C4-2B (cell line): ENCODE data around the gene AGBL1.

ENCODE experiments used
- H3K27ac ChIP-seq: fragments of 450-650 bp; 2 replicates; pipeline ENCODE4 v1.5.1; 2017
- CTCF ChIP-seq: fragments of 450-650 bp; conservative IDR thresholded peaks from 2 replicates; pipeline ENCODE4 v1.5.1; 2017; ENCODE audit warnings: mild to moderate bottlenecking
- ZFX ChIP-seq: fragments of 450-650 bp; IDR thresholded peaks from 2 replicates; pipeline ENCODE4 v1.6.1; 2017

Gene AGBL1

GRCh38 chr15:86082619-86083380 lies 3.1 kb downstream of the AGBL1 start:
- TF ChIP-seq ZFX = no peak
- no peak for TF ChIP-seq CTCF

GRCh38 chr15:86087808-86088207 lies 8.1 kb downstream of the AGBL1 start:
- H3K27ac ChIP-seq = no peak overlapping the region
- TF ChIP-seq CTCF (no peak), ZFX (no peak)

More at GRCh38 chr15:86082619-86083380, 3.1 kb downstream of the AGBL1 start:
- no peak overlapping the region for H3K27ac ChIP-seq

GRCh38 chr15:86089422-86089821 lies 9.8 kb downstream of the AGBL1 start:
- no peak for TF ChIP-seq CTCF
- TF ChIP-seq ZFX = no peak
- no peak overlapping the region for H3K27ac ChIP-seq

- TF ChIP-seq CTCF = no peak
- H3K27ac ChIP-seq = no peak overlapping the region
Measured at GRCh38 chr15:86101818-86102217, 22.1 kb downstream of the AGBL1 start.

- TF ChIP-seq CTCF (no peak), ZFX (no peak)
- H3K27ac ChIP-seq = no peak overlapping the region
Measured at GRCh38 chr15:86103825-86104224, 24.2 kb downstream of the AGBL1 start.

- no peak overlapping the region for H3K27ac ChIP-seq
- TF ChIP-seq CTCF (no peak), ZFX (no peak)
Measured at GRCh38 chr15:86106306-86106705, 26.6 kb downstream of the AGBL1 start.

GRCh38 chr15:86115145-86115801 lies 35.6 kb downstream of the AGBL1 start:
- TF ChIP-seq CTCF (peak; percentile 67), ZFX (no peak)
- no peak overlapping the region; the same call in 1 of the 2 replicates for H3K27ac ChIP-seq
